ENCODE measurements around the gene NTNG1. TPM values are rescaled to one million over a fixed set of nuclear protein-coding genes. Genes with fewer than 3 reads are reported as not detected.

Gene NTNG1
- total RNA-seq, 1 donor from 2014 or later, result 3.2 TPM

DNA sequence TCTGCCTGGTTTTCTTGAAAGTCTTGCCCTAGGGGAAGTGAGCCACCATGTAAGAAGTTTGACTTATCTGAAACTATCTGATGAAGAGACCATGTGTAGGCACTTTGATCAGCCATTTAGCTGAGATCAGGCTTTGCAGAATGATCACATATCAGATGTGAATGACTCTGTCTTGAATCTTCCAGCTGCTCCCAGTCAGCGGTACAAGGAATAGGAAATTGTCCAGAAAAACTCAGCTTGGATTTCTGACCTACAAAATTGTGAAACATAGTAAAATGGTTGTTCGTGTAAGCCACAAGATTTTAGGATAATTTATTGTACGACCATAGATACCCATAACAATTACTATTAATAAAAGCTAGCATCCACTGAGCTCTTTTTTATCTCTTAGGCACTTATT, 41.9 kb upstream of the NTNG1 start:
- Mint-ChIP-seq H3K36me3 (ENCODE audit: low read depth, unreplicated experiment) (no peaks in the 10 kb centered on the region), H3K27ac (ENCODE audit: unreplicated experiment) (no peak overlapping the region), H3K4me3 (ENCODE audit: unreplicated experiment) (no peak overlapping the region), H3K9me3 (ENCODE audit: unreplicated experiment) (no peaks in the 10 kb centered on the region), H3K4me1 (ENCODE audit: unreplicated experiment) (no peaks in the 10 kb centered on the region), H3K27me3 (ENCODE audit: unreplicated experiment) (no peaks in the 10 kb centered on the region)
- TF ChIP-seq, protein P1, sequence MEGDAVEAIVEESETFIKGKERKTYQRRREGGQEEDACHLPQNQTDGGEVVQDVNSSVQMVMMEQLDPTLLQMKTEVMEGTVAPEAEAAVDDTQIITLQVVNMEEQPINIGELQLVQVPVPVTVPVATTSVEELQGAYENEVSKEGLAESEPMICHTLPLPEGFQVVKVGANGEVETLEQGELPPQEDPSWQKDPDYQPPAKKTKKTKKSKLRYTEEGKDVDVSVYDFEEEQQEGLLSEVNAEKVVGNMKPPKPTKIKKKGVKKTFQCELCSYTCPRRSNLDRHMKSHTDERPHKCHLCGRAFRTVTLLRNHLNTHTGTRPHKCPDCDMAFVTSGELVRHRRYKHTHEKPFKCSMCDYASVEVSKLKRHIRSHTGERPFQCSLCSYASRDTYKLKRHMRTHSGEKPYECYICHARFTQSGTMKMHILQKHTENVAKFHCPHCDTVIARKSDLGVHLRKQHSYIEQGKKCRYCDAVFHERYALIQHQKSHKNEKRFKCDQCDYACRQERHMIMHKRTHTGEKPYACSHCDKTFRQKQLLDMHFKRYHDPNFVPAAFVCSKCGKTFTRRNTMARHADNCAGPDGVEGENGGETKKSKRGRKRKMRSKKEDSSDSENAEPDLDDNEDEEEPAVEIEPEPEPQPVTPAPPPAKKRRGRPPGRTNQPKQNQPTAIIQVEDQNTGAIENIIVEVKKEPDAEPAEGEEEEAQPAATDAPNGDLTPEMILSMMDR (IDR thresholded peaks at IDR 0.05; ENCODE audit: unreplicated experiment), result no peak
- no peak for DNase-seq (ENCODE audit: low spot score)

DNA sequence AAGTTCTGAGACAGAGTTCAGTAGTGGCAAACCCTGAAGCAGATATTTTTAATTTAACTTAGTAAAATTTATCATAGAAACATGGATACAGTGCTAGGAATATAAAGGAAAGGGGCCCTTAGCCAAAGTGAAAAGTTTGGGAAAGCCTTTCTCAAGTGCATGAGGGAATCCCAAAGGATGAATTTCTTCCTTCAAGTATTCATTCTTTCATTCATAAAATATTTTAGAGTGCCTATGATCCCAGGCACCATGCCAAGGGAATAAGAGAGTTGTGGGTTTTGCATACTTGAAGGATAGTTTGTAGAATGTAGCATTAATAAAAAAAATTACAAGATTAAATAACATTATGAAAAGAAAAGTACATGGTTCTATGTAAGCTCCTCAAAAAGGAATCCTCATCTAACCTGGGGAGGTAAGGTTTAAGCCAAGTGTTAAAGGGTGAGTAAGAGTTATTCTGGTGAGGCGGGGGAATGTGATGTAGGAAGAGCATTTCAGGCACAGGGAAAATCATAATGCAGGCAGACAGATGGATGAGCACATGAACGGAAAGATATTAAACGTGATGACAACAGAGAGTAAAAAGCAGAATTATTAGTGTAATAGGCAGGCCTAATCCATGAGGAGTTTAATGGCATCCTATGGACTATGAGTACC, 40.4 kb upstream of the NTNG1 start:
- Mint-ChIP-seq H3K4me1 (ENCODE audit: unreplicated experiment) (no peaks in the 10 kb centered on the region), H3K36me3 (ENCODE audit: low read depth, unreplicated experiment) (no peaks in the 10 kb centered on the region), H3K27me3 (ENCODE audit: unreplicated experiment) (no peaks in the 10 kb centered on the region), H3K27ac (ENCODE audit: unreplicated experiment) (no peak overlapping the region), H3K9me3 (ENCODE audit: unreplicated experiment) (no peaks in the 10 kb centered on the region), H3K4me3 (ENCODE audit: unreplicated experiment) (no peak overlapping the region)
- TF ChIP-seq, protein P1 (IDR thresholded peaks at IDR 0.05; ENCODE audit: unreplicated experiment), result no peak
- no peak for DNase-seq (ENCODE audit: low spot score)

DNA sequence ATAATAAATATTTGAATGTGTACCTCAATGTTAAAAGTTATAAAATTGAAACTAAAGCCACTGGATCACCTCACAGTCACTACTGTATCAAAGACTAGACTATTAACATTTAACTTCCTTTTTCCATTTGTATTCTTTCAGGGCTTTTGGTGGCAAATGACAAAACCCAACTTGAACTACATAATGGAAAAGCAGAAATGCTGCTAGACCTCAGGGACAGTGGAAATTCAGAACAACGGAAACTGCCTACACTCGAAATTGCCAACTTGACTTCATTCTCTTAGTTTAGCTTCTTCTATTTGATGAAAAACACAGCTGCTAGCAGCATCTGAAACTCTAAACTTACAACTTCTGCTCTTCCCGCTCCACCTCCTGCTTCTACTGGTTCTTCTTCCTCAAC, 34.9 kb upstream of the NTNG1 start:
- no peaks in the 10 kb centered on the region for H3K36me3 Mint-ChIP-seq (ENCODE audit: low read depth, unreplicated experiment)
- DNase-seq (ENCODE audit: low spot score), result no peak
- TF ChIP-seq, protein P1 (IDR thresholded peaks at IDR 0.05; ENCODE audit: unreplicated experiment), result no peak
- no peaks in the 10 kb centered on the region for H3K9me3 Mint-ChIP-seq (ENCODE audit: unreplicated experiment)
- no peaks in the 10 kb centered on the region for H3K27me3 Mint-ChIP-seq (ENCODE audit: unreplicated experiment)
- H3K4me1 Mint-ChIP-seq (ENCODE audit: unreplicated experiment), result no peaks in the 10 kb centered on the region
- no peak overlapping the region for H3K4me3 Mint-ChIP-seq (ENCODE audit: unreplicated experiment)
- H3K27ac Mint-ChIP-seq (ENCODE audit: unreplicated experiment), result no peak overlapping the region

DNA sequence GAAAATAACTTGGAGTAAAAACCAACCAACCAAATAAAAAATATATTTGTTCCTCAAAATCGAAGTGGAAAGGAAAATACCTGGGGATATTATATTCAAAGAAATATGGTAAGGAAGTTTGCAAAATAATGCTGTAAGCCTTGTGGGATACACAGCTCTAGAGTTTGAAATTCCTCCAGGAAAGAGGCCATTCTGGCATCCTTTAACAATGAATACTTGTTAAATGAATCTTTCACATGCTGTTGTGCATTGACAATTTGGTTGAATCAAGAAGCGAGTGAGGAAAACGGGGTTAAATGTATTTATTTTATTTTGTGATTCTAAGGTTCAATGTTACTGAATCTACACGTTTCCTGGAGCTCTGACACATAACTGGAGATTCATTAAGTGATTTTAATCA, 30.5 kb upstream of the NTNG1 start:
- Mint-ChIP-seq H3K27me3 (ENCODE audit: unreplicated experiment) (no peaks in the 10 kb centered on the region), H3K9me3 (ENCODE audit: unreplicated experiment) (no peaks in the 10 kb centered on the region), H3K4me1 (ENCODE audit: unreplicated experiment) (no peaks in the 10 kb centered on the region), H3K36me3 (ENCODE audit: low read depth, unreplicated experiment) (no peaks in the 10 kb centered on the region), H3K27ac (ENCODE audit: unreplicated experiment) (no peak overlapping the region), H3K4me3 (ENCODE audit: unreplicated experiment) (no peak overlapping the region)
- no peak for DNase-seq (ENCODE audit: low spot score)
- TF ChIP-seq, protein P1 (IDR thresholded peaks at IDR 0.05; ENCODE audit: unreplicated experiment), result no peak

DNA sequence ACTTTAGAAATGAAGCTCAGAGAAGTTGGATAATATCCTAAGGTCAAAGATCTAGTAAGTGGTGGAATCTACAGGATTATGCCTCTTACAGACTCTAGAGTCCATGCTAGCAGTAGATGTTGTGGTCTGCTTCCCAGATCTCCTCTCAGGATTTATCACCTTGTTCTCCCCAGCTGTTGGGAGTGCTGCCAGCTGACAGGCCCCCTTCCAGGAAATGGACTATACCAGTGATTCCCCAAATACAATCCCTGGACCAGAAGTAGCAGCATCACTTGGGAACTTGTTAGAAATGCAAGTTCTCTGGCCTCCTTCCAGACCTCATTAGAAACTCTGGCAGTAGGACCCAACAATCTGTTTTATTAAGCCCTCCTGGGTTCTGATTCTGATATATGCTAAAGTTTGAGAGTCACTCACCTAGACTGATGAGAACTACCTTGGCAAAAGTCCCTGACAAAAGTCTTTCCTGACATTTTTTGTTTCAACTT, 24.5 kb upstream of the NTNG1 start:
- Mint-ChIP-seq H3K4me1 (ENCODE audit: unreplicated experiment) (no peaks in the 10 kb centered on the region), H3K4me3 (ENCODE audit: unreplicated experiment) (no peak overlapping the region), H3K27ac (ENCODE audit: unreplicated experiment) (no peak overlapping the region), H3K9me3 (ENCODE audit: unreplicated experiment) (no peaks in the 10 kb centered on the region), H3K36me3 (ENCODE audit: low read depth, unreplicated experiment) (no peaks in the 10 kb centered on the region), H3K27me3 (ENCODE audit: unreplicated experiment) (no peaks in the 10 kb centered on the region)
- DNase-seq (ENCODE audit: low spot score), result no peak
- TF ChIP-seq, protein P1 (IDR thresholded peaks at IDR 0.05; ENCODE audit: unreplicated experiment), result no peak
